ENCODE data around the gene NTRK3. TPM values are rescaled to one million over a fixed set of nuclear protein-coding genes. Genes with fewer than 3 reads are reported as not detected.

The NTRK3 gene
- total RNA-seq, 1 donor from 2014 or later: 6.4 TPM

- H3K27ac Mint-ChIP-seq (ENCODE audit: unreplicated experiment): no peak overlapping the region
- H3K4me1 Mint-ChIP-seq (ENCODE audit: unreplicated experiment): no peaks in the 10 kb centered on the region
- H3K27me3 Mint-ChIP-seq (ENCODE audit: unreplicated experiment): peaks cover 3% of the 10 kb centered on the region
- H3K4me3 Mint-ChIP-seq (ENCODE audit: unreplicated experiment): no peak overlapping the region
- H3K9me3 Mint-ChIP-seq (ENCODE audit: unreplicated experiment): no peaks in the 10 kb centered on the region
- TF ChIP-seq CTCF (IDR thresholded peaks at IDR 0.05; ENCODE audit: unreplicated experiment): no peak
- no peak for DNase-seq (ENCODE audit: low spot score)
- H3K36me3 Mint-ChIP-seq (ENCODE audit: low read depth, unreplicated experiment): no peaks in the 10 kb centered on the region
Measured at GRCh38 chr15:88282614-88283013, 26.1 kb upstream of the NTRK3 start.

GRCh38 chr15:88276821-88277410, 20.4 kb upstream of the NTRK3 start:
- Mint-ChIP-seq H3K9me3 (ENCODE audit: unreplicated experiment) (no peaks in the 10 kb centered on the region), H3K36me3 (ENCODE audit: low read depth, unreplicated experiment) (no peaks in the 10 kb centered on the region), H3K4me3 (ENCODE audit: unreplicated experiment) (no peak overlapping the region), H3K27ac (ENCODE audit: unreplicated experiment) (no peak overlapping the region), H3K4me1 (ENCODE audit: unreplicated experiment) (no peaks in the 10 kb centered on the region), H3K27me3 (ENCODE audit: unreplicated experiment) (peaks cover 3% of the 10 kb centered on the region)
- DNase-seq (ENCODE audit: low spot score): no peak
- TF ChIP-seq CTCF (IDR thresholded peaks at IDR 0.05; ENCODE audit: unreplicated experiment): no peak

- no peak overlapping the region for H3K27ac Mint-ChIP-seq (ENCODE audit: unreplicated experiment)
- H3K4me1 Mint-ChIP-seq (ENCODE audit: unreplicated experiment): no peaks in the 10 kb centered on the region
- no peak for DNase-seq (ENCODE audit: low spot score)
- H3K9me3 Mint-ChIP-seq (ENCODE audit: unreplicated experiment): no peaks in the 10 kb centered on the region
- H3K27me3 Mint-ChIP-seq (ENCODE audit: unreplicated experiment): peaks cover 3% of the 10 kb centered on the region
- TF ChIP-seq CTCF (IDR thresholded peaks at IDR 0.05; ENCODE audit: unreplicated experiment): no peak
- H3K4me3 Mint-ChIP-seq (ENCODE audit: unreplicated experiment): no peak overlapping the region
- no peaks in the 10 kb centered on the region for H3K36me3 Mint-ChIP-seq (ENCODE audit: low read depth, unreplicated experiment)
Measured at GRCh38 chr15:88275804-88276203, 19.3 kb upstream of the NTRK3 start.

- no peaks in the 10 kb centered on the region for H3K9me3 Mint-ChIP-seq (ENCODE audit: unreplicated experiment)
- H3K36me3 Mint-ChIP-seq (ENCODE audit: low read depth, unreplicated experiment): no peaks in the 10 kb centered on the region
- peak; percentile 74 for TF ChIP-seq CTCF (IDR thresholded peaks at IDR 0.05; ENCODE audit: unreplicated experiment)
- H3K27ac Mint-ChIP-seq (ENCODE audit: unreplicated experiment): no peak overlapping the region
- peak; percentile 86 for DNase-seq (ENCODE audit: low spot score)
- no peaks in the 10 kb centered on the region for H3K4me1 Mint-ChIP-seq (ENCODE audit: unreplicated experiment)
- peaks cover 3% of the 10 kb centered on the region for H3K27me3 Mint-ChIP-seq (ENCODE audit: unreplicated experiment)
- H3K4me3 Mint-ChIP-seq (ENCODE audit: unreplicated experiment): no peak overlapping the region
Measured at GRCh38 chr15:88274553-88275460, 18.3 kb upstream of the NTRK3 start.

- Mint-ChIP-seq H3K4me3 (ENCODE audit: unreplicated experiment) (no peak overlapping the region), H3K4me1 (ENCODE audit: unreplicated experiment) (no peaks in the 10 kb centered on the region), H3K9me3 (ENCODE audit: unreplicated experiment) (no peaks in the 10 kb centered on the region), H3K36me3 (ENCODE audit: low read depth, unreplicated experiment) (no peaks in the 10 kb centered on the region), H3K27ac (ENCODE audit: unreplicated experiment) (no peak overlapping the region), H3K27me3 (ENCODE audit: unreplicated experiment) (peaks cover 3% of the 10 kb centered on the region)
- no peak for DNase-seq (ENCODE audit: low spot score)
- no peak for TF ChIP-seq CTCF (IDR thresholded peaks at IDR 0.05; ENCODE audit: unreplicated experiment)
Measured at GRCh38 chr15:88272421-88272820, 15.9 kb upstream of the NTRK3 start.

Measured in endothelial cell (in vitro differentiated cells).